ENCODE data around the gene CRYBA2.

- TF ChIP-seq CTCF (IDR thresholded peaks at IDR 0.05) (no peak), POLR2A (IDR thresholded peaks at IDR 0.05) (no peak)
Measured at GRCh38 chr2:219022616-219023015, 29.4 kb upstream of the CRYBA2 start.
